ENCODE results near the gene ATXN7L1.

The ATXN7L1 gene

GRCh38 chr7:105837765-105838626 is 38.4 kb downstream of the ATXN7L1 start:
- no peak for TF ChIP-seq CTCF (IDR thresholded peaks at IDR 0.05)
- no peak overlapping the region for H3K4me3 ChIP-seq
- DNase-seq (ENCODE audit: low spot score), result no peak
- H3K27ac ChIP-seq, result peak overlapping the region; percentile 3 to 33

- DNase-seq (ENCODE audit: low spot score), result no peak
- TF ChIP-seq CTCF (IDR thresholded peaks at IDR 0.05), result no peak
- H3K27ac ChIP-seq, result no peak overlapping the region
Measured at GRCh38 chr7:105835441-105835840, 41.0 kb downstream of the ATXN7L1 start.

GRCh38 chr7:105831824-105832535 is 44.4 kb downstream of the ATXN7L1 start:
- TF ChIP-seq CTCF (IDR thresholded peaks at IDR 0.05), result no peak
- no peak for DNase-seq (ENCODE audit: low spot score)
- Histone ChIP-seq H3K4me3 (no peak overlapping the region), H3K27ac (no peak overlapping the region)

More at GRCh38 chr7:105835441-105835840, 41.0 kb downstream of the ATXN7L1 start:
- no peak overlapping the region for H3K4me3 ChIP-seq

- Histone ChIP-seq H3K27ac (no peak overlapping the region), H3K4me3 (no peak overlapping the region)
- no peak for TF ChIP-seq CTCF (IDR thresholded peaks at IDR 0.05)
- no peak for DNase-seq (ENCODE audit: low spot score)
Measured at GRCh38 chr7:105831302-105831620, 45.1 kb downstream of the ATXN7L1 start.

- DNase-seq (ENCODE audit: low spot score), result no peak
- Histone ChIP-seq H3K4me3 (no peak overlapping the region), H3K27ac (no peak overlapping the region)
- TF ChIP-seq CTCF (IDR thresholded peaks at IDR 0.05), result no peak
Measured at GRCh38 chr7:105830405-105831301, 45.7 kb downstream of the ATXN7L1 start.

- no peak for TF ChIP-seq CTCF (IDR thresholded peaks at IDR 0.05)
- Histone ChIP-seq H3K27ac (no peak overlapping the region), H3K4me3 (no peak overlapping the region)
- no peak for DNase-seq (ENCODE audit: low spot score)
Measured at GRCh38 chr7:105829681-105830322, 46.6 kb downstream of the ATXN7L1 start.

Data from coronary artery (tissue), 2 donors.